SK-N-DZ (cell line): Measurements from ENCODE around the gene MYO1G.
"Not testable (repeated sequence)": the region's sequence is repeated elsewhere in the genome, so short reads cannot be mapped to it uniquely, and the experiment has no call there.

Source experiments
- DNase-seq: peaks from one replicate; pipeline ENCODE4 v3.0.0-alpha.2; 2015; ENCODE audit warnings: low spot score

The MYO1G gene

DNA sequence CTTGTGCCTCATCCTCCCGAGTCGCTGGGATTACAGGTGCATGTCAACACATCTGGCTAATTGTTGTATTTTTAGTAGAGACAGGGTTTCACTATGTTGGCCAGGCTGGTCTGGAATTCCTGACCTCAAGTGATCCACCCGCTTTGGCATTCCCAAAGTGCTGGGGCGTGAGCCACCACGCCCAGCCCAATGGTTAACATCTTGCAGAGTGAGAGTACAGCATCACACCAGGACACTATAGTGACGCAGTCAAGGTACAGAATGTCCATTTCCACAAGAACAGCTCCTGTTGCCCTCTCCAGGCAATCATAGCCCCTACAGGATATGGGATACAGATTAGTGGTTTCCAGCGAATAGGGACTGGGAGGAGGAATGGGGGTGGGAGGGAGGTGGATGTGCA lies 34.0 kb downstream of the MYO1G start:
- no peak for DNase-seq

DNA sequence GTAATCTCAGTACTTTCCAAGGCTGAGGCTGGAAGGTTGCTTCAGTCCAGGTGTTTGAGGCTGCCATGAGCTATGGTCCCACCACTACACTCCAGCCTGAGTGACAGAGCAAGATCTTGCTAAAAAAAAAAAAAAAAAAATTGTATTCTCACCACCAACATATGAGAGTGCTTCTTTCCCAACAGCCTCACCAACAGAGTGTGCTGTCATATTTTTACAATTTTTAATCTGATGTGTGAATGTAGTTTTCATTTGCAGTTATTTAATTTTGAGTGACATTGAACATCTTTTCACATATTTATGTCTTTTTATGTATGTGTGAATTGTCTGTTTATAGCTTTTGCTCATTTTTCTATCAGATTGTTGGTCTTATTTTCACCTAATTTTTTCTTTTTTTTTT lies 35.2 kb downstream of the MYO1G start:
- no peak for DNase-seq

GRCh38 chr7:44937426-44937825 lies 41.4 kb downstream of the MYO1G start:
- DNase-seq = no peak

- DNase-seq = no peak
Measured at GRCh38 chr7:44936322-44936721, 42.5 kb downstream of the MYO1G start.

DNA sequence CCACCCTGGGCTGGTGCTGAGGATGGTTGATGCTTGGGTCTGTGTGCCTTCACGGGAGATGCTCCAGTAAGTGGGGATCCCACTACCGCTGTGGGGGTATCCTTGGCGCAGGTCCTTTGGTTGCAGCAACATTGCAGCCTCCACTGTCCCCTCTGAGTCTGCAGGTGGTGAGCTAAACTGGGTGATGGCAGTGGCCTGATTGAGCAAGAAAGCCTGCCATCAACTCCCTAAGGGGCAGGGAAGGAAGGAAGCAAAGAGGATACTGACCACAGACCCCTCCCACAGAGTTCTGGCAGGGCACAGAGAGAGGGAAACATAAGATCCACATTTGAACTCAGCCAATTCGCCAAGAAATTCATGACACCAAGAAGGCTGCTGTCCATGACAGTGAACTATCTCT lies 43.2 kb downstream of the MYO1G start:
- DNase-seq = no peak

GRCh38 chr7:44935016-44935415 lies 43.8 kb downstream of the MYO1G start:
- DNase-seq = no peak

DNA sequence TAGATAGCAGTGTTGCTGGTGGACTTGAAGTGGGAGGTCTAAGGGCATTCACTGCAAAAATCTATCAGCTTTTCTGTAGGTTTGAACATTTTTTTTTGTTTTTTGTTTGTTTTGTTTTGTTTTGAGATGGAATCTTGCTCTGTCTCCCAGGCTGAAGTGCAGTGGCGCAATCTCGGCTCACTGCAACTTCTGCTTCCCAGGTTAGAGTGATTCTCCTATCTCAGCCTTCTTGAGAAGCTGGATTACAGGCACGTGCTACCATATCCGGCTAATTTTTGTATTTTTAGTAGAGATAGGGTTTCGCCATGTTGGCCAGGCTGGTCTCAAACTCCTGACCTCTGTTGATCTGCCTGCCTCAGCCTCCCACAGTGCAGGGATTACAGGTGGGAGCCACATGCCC lies 44.3 kb downstream of the MYO1G start:
- DNase-seq = not testable (repeated sequence)

- no peak for DNase-seq
Measured at GRCh38 chr7:44930921-44931320, 47.9 kb downstream of the MYO1G start.

- no peak for DNase-seq
Measured at GRCh38 chr7:44922351-44922694, 56.5 kb downstream of the MYO1G start.

DNA sequence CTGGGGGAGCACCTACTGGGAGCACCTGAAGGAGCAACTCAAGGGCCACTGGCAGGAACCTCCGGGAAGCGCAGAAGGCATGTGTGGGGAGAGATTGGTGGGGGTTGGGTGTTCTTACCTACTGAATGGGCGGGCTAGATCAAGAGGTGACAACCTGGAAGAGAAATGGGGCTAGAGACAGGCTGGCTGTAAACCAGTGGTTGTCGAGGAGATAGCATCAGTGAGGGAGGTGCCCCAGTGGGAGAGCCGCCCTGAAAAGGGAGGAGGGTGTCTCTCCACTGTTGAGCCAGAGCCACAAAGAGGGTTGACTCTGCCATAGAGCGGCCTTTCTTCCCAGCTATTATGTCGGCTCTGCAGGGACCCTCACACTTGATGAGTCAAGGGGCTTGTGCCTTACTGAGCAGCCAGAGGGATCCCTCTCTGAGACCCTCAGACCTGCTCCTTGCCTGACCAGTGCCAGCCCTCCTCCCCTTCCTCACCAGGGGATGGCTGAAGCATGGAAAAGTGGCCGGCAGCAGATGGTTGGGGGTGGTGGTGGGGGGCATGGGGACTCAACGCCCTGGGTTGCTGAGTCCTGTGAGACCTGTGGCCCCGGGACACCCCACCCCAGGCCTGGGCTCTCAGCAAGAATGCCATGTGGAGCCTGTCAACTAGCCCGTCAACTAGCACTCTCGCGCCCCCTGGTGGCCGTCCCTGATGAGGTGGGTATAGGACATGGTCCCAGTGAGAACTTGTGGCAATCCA lies 57.0 kb downstream of the MYO1G start:
- peak; percentile 64 for DNase-seq

DNA sequence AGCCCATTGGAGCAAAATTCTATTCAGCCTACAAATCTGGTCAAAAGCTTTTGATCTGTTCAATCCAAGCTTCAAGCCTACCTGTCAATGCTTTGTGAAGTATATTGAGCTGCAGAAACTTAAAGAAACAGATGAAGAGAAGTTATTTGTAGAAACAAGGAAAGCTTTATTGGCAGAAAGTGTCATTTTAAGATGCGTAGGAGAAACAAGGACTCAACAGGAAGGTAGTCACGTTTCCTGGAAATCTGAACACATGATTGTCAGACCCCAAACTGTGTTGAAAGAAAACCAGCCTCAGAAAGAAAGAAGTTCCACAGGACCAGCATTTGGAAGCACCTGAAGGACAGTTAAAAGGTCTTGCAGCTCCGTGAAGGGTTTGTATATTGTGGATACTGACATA lies 58.7 kb downstream of the MYO1G start:
- no peak for DNase-seq

GRCh38 chr7:44918029-44918428 lies 60.8 kb downstream of the MYO1G start:
- no peak for DNase-seq

DNA sequence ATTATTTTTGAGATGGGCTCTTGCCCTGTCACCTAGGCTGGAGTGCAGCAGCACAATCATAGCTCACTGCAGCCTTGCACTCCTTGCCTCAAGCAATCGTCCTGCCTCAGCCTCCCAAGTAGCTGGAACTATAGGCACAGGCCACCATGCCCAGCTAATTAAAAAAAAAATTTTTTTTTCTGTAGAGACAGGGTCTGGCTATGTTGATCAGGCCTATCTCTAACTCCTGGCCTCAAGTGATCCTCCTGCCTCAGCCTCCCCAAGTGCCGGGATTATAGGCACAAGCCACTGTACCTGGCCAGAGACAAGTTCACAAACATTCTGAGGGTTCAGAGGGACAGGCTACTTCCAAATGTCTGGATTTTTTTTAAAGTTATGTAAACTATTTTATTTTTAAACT lies 61.4 kb downstream of the MYO1G start:
- DNase-seq = no peak

DNA sequence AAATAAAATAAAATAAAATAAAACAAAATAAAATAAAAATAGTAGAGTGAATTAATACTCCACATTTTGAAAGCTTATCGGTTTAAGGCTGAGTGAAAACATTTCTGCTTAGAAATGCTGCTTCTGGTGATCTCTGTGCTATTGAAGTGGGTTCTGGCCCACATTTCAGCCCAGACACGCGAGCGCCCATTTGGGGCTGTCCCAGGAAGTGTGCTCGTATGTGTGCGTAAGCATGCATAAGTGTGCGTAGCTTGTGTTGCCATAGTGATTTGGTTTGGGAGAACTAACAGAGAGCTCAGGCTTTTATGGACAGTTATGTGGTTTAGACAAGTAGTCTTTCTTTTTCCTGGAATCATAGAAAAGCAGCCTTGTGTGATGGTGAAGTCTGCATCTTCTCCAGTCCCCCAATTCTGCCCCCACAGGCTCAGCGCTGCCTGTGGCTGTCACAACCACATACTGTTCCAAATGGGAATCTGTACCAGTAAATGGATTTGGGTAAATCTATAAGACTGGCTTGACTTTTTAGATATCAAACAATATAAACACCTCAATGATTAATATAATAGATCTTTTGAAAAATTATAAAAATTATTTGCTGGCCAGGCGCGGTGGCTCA lies 63.7 kb downstream of the MYO1G start:
- DNase-seq = no peak

DNA sequence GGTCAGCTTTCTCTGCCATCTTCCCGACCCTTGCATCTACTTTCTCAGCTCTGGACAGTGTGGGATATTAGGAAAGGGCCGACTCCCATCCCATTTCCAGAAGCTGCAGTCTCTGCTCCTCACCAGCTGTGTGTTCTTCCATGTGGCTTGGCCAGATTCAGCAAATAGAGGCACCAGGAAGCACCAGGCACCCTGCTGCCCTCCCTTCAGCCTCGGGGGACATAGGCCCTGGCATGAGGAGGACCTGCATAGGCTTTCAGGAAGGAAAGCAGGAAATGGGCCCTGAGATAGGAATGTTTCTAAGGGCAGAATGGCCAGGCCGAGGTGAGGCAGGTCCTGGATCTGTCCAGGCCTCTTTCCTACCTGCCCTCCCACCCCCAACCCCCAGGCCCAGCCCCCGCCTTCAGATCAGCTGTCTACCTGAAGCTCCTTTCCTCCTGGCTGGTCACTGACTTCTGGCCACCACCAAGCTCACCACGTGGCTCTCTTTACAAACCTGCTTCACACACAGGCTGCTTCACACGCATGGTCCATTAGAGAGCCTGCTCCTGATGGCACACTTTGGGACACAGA lies 66.0 kb downstream of the MYO1G start:
- peak; percentile 18 for DNase-seq
